Tibial artery (tissue), 4 donors: ENCODE results near the gene TMA16.
"Not testable (repeated sequence)": the region's sequence is repeated elsewhere in the genome, so short reads cannot be mapped to it uniquely, and the experiment has no call there.

Experiments
- DNase-seq, 2 donors: peaks; one replicate each; pipeline ENCODE4 v3.0.0-alpha.2; 2019
- H3K27ac ChIP-seq, 2 donors: fragments of 200-600 bp; sonication (generic) in 1 of 2; 1 replicate in 1 of 2; 2 replicates in 1 of 2; pipeline ENCODE4 v1.5.1; 2018 to 2019; ENCODE audit warnings: mild to moderate bottlenecking in 1 of 2
- H3K27me3 ChIP-seq, 2 donors: fragments of 200-600 bp; sonication (generic) in 1 of 2; one replicate each; pipeline versions ENCODE4 v1.5.1 to v1.6.0; 2016 to 2019
- H3K36me3 ChIP-seq, 3 donors: fragments of 200-600 bp; sonication (generic) in 2 of 3; one replicate each; pipeline ENCODE4 v1.5.1; 2016 to 2019; ENCODE audit warnings: mild to moderate bottlenecking in 2 of 3
- H3K4me1 ChIP-seq, 4 donors: fragments of 200-600 bp; sonication (generic) in 2 of 4; 1 replicate in 3 of 4; 2 replicates in 1 of 4; pipeline ENCODE4 v1.5.1; 2016 to 2019
- H3K4me3 ChIP-seq, 2 donors: fragments of 200-600 bp; sonication (generic) in 1 of 2; 1 replicate in 1 of 2; 2 replicates in 1 of 2; pipeline ENCODE4 v1.5.1; 2018 to 2019; ENCODE audit warnings: mild to moderate bottlenecking in 2 of 2
- H3K9me3 ChIP-seq, 3 donors: fragments of 200-600 bp; sonication (generic) in 1 of 3; one replicate each; pipeline ENCODE4 v1.5.1; 2016 to 2019
- intact Hi-C: fragments of 100-400 bp; cut with DNase I; formaldehyde crosslinking; loops from one replicate; pipeline ENCODE4 v1.15.0; 2023; ENCODE audit warnings: low total_unique reads
- TF ChIP-seq, protein P1 (sequence below), 2 experiments: fragments of 200-600 bp in 1 of 2; fragments of 450-650 bp in 1 of 2; IDR thresholded peaks; one replicate each; pipeline ENCODE4 v1.5.1; 2017 to 2019; ENCODE audit warnings: antibody characterized with exemption in 2 of 2, mild to moderate bottlenecking in 1 of 2, moderate library complexity in 1 of 2

The TMA16 gene

GRCh38 chr4:163534056-163534455, 39.6 kb downstream of the TMA16 start:
- intact Hi-C loops = no loop called here
- Histone ChIP-seq H3K4me1 (no peaks in the 10 kb centered on the region), H3K9me3 (no peaks in the 10 kb centered on the region), H3K27ac (no peak overlapping the region), H3K36me3 (peaks cover 0 to 23% (median 13%) of the 10 kb centered on the region in 3 donors), H3K4me3 (no peak overlapping the region), H3K27me3 (no peaks in the 10 kb centered on the region)
- no peak for DNase-seq
- TF ChIP-seq, protein P1, sequence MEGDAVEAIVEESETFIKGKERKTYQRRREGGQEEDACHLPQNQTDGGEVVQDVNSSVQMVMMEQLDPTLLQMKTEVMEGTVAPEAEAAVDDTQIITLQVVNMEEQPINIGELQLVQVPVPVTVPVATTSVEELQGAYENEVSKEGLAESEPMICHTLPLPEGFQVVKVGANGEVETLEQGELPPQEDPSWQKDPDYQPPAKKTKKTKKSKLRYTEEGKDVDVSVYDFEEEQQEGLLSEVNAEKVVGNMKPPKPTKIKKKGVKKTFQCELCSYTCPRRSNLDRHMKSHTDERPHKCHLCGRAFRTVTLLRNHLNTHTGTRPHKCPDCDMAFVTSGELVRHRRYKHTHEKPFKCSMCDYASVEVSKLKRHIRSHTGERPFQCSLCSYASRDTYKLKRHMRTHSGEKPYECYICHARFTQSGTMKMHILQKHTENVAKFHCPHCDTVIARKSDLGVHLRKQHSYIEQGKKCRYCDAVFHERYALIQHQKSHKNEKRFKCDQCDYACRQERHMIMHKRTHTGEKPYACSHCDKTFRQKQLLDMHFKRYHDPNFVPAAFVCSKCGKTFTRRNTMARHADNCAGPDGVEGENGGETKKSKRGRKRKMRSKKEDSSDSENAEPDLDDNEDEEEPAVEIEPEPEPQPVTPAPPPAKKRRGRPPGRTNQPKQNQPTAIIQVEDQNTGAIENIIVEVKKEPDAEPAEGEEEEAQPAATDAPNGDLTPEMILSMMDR (IDR thresholded peaks at IDR 0.05) = no peak

GRCh38 chr4:163535657-163536056, 41.2 kb downstream of the TMA16 start:
- Histone ChIP-seq H3K27me3 (no peaks in the 10 kb centered on the region), H3K4me3 (no peak overlapping the region), H3K36me3 (peaks cover 0 to 12% (median 5%) of the 10 kb centered on the region in 3 donors), H3K27ac (no peak overlapping the region), H3K4me1 (peaks cover 0 to 2% (median under 1%) of the 10 kb centered on the region in 4 donors), H3K9me3 (no peaks in the 10 kb centered on the region)
- no peak for DNase-seq
- TF ChIP-seq, protein P1 (IDR thresholded peaks at IDR 0.05) = no peak
- intact Hi-C loops = no loop called here

GRCh38 chr4:163536091-163536490, 41.6 kb downstream of the TMA16 start:
- H3K4me3 ChIP-seq = no peak overlapping the region
- TF ChIP-seq, protein P1 (IDR thresholded peaks at IDR 0.05) = no peak
- DNase-seq = no peak
- H3K9me3 ChIP-seq = no peaks in the 10 kb centered on the region
- intact Hi-C loops = no loop called here
- H3K4me1 ChIP-seq = peaks cover 0 to 6% (median 3%) of the 10 kb centered on the region in 4 donors
- no peaks in the 10 kb centered on the region for H3K27me3 ChIP-seq
- no peak overlapping the region for H3K27ac ChIP-seq
- H3K36me3 ChIP-seq = peaks cover 0 to 8% (median 5%) of the 10 kb centered on the region in 3 donors

- no peak for DNase-seq
- no peaks in the 10 kb centered on the region for H3K9me3 ChIP-seq
- H3K27ac ChIP-seq = no peak overlapping the region
- TF ChIP-seq, protein P1 (IDR thresholded peaks at IDR 0.05) = no peak
- peaks cover 0 to 12% (median 3%) of the 10 kb centered on the region in 4 donors for H3K4me1 ChIP-seq
- no peaks in the 10 kb centered on the region for H3K36me3 ChIP-seq
- no peaks in the 10 kb centered on the region for H3K27me3 ChIP-seq
- intact Hi-C loops = no loop called here
- H3K4me3 ChIP-seq = no peak overlapping the region
Observed at GRCh38 chr4:163537114-163537513, 42.6 kb downstream of the TMA16 start.

- intact Hi-C loops, H3K4me3 ChIP-seq, H3K27ac ChIP-seq, H3K27me3 ChIP-seq, H3K9me3 ChIP-seq, H3K36me3 ChIP-seq, DNase-seq: not testable (repeated sequence)
- H3K4me1 ChIP-seq = peaks cover 0 to 13% (median 3%) of the 10 kb centered on the region in 4 donors
Observed at GRCh38 chr4:163538820-163539219, 44.3 kb downstream of the TMA16 start.

- intact Hi-C loops = loop anchor here (5.0 to 10.0 kb wide), 2 partner anchors 53 to 206 kb away; partner anchors contain the start of gene NPY1R
- Histone ChIP-seq H3K27ac (peak overlapping the region; percentile 45 to 49), H3K4me1 (peaks cover 0 to 24% (median 3%) of the 10 kb centered on the region in 4 donors), H3K9me3 (no peaks in the 10 kb centered on the region), H3K36me3 (no peaks in the 10 kb centered on the region), H3K4me3 (no peak overlapping the region), H3K27me3 (no peaks in the 10 kb centered on the region)
- DNase-seq = no peak
- TF ChIP-seq, protein P1 (IDR thresholded peaks at IDR 0.05) = no peak
Observed at GRCh38 chr4:163540448-163540847, 46.0 kb downstream of the TMA16 start.
